ENCODE data around the gene SH2B3.
A peak's percentile ranks its signal among the peaks of the same experiment; 100 is the strongest.
"Not testable (repeated sequence)": the region's sequence is repeated elsewhere in the genome, so short reads cannot be mapped to it uniquely, and the experiment has no call there.

Gene SH2B3

DNA sequence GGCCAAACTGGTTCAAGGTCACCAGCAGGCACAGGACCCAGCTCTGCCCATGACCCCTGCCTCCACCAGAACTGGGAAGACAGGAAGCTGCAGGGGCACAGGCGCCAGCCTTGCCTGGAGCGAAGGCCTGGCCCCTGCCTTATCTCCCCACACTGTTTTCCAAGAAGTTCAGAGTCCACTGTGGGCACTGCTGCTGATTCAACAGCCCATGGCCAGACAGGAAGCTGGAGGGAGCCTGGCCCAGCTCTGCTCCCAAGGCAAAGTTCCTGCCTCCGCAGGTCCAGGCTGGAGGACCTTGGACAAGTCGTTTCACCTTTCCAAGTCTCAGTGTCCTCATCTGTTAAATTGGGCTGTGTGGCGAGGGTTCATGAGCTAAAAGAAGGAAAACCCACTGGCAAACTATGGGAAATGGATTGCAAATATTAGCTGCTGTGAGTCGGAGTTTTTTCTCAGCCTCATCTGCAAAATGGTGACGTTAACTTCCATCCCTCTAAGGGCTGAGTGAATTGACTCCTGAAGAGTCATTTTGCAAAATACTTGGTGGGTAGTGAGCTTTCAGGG lies 38.0 kb upstream of the SH2B3 start:
- ChIA-PET CTCF (interaction anchor here (1.2 to 1.3 kb wide), 2 partner anchors 37 to 84 kb away, joined by 3 read pairs; no protein-coding TSS in a partner anchor), POLR2A (interaction anchor here (2.0 kb wide), 1 partner anchor 8 kb away, joined by 5 read pairs; no protein-coding TSS in a partner anchor)
- DNase-seq (ENCODE audit: extremely low spot score) = no peak
- TF ChIP-seq FOXK2 (IDR thresholded peaks at IDR 0.05) (no peak), FOXM1 (IDR thresholded peaks at IDR 0.05; ENCODE audit: borderline replicate concordance) (no peak), SUZ12 (IDR thresholded peaks at IDR 0.05) (no peak), L3MBTL2 (conservative IDR thresholded peaks at IDR 0.05) (no peak), TARDBP (IDR thresholded peaks at IDR 0.05) (no peak), SP1 (IDR thresholded peaks at IDR 0.05) (no peak), ARNT (IDR thresholded peaks at IDR 0.05) (no peak), ZNF384 (IDR thresholded peaks at IDR 0.05) (no peak), BHLHE40 (IDR thresholded peaks at IDR 0.05; ENCODE audit: borderline replicate concordance) (no peak), CTBP1 (IDR thresholded peaks at IDR 0.05; ENCODE audit: borderline replicate concordance) (no peak), FOXA1 (IDR thresholded peaks at IDR 0.05) (no peak), LEF1 (IDR thresholded peaks at IDR 0.05; ENCODE audit: borderline replicate concordance) (no peak), ELF4 (IDR thresholded peaks at IDR 0.05) (no peak), HDGF (IDR thresholded peaks at IDR 0.05; ENCODE audit: borderline replicate concordance) (no peak)
- TF ChIP-seq, protein P1, sequence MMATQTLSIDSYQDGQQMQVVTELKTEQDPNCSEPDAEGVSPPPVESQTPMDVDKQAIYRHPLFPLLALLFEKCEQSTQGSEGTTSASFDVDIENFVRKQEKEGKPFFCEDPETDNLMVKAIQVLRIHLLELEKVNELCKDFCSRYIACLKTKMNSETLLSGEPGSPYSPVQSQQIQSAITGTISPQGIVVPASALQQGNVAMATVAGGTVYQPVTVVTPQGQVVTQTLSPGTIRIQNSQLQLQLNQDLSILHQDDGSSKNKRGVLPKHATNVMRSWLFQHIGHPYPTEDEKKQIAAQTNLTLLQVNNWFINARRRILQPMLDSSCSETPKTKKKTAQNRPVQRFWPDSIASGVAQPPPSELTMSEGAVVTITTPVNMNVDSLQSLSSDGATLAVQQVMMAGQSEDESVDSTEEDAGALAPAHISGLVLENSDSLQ (IDR thresholded peaks at IDR 0.05) = no peak

DNA sequence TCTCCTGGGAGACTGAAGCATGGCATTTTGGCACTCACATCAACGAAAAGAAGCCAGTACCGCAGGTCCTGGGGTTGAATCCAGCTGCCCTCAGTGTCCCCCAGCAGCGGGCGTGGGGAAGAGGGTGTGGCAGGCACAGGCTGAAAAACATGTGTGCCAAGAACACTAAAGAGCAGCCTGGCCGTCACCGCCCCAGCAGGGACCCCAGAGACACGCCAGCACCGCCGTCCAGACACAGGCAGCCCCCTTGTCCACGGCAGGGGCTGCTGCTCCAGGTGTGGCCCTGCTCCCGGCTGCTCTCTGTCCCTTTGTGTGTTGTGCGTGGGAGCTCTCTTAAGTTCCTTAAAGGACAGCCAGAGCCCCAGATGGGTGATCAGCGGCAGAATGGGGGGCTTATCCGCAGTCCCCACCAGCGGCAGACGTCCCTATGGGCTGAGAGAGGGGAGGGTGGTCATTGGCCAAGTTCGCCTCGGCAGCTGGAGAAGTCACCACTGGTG lies 37.4 kb upstream of the SH2B3 start:
- TF ChIP-seq SUZ12 (IDR thresholded peaks at IDR 0.05) (no peak), TARDBP (IDR thresholded peaks at IDR 0.05) (no peak)
- no peak for DNase-seq (ENCODE audit: extremely low spot score)
- ChIA-PET CTCF (interaction anchor here (1.2 kb wide), 1 partner anchor 84 kb away, joined by 3 read pairs; no protein-coding TSS in a partner anchor), POLR2A (interaction anchor here (1.2 to 2.0 kb wide), 2 partner anchors 9 to 398 kb away, joined by 3 to 5 read pairs; partner anchors contain the start of gene ALDH2)

DNA sequence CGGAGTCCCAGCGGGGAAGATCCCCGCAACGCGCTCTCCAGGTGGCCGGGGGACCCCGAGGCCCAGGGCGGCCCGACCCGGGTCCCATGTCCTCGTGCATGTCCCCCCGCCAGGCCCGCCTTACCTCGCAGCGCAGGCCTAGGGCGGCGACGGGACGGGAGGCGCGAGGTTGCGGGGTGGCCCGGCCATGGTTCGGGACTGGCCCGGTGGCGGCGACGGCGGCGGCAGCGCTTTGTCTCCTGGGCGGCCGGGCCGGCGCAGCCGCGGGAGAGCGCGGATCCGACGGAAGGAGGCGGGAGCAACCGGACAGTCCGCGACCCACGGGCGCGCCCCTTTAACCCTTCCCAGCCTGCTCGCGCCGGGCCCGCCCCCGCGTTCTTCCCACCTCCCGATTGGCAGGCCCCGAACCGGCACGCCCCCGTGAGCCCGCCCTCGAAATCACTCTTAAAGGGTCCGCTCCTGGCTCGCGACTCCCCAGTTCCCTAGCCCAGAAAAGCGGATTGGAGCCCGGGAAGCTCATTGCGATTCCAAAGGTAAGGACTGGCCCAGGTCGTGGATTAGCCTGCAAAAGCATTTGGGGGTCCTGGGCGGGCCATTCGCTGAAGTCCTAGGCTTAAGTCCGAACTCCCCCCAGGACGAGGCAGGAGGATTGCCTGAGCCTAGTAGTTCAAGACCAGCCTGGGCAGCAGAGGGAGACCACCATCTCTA lies 36.8 kb upstream of the SH2B3 start, which contains the start of gene PHETA1:
Gene PHETA1 (minus strand): TSS at position 308 of the 708 bp plus-strand sequence. CDS start 5,668 bp downstream, outside the sequence.
- POLR2A ChIA-PET = interaction anchor here (1.0 to 2.0 kb wide), 4 partner anchors 9 to 398 kb away, joined by 3 to 5 read pairs (median 3); partner anchors contain the start of gene ALDH2
- DNase-seq (ENCODE audit: extremely low spot score) = peak; percentile 92
- no peak for TF ChIP-seq SUZ12 (IDR thresholded peaks at IDR 0.05)
- peak; percentile 51; the same call in 1 of the 2 replicates for TF ChIP-seq SP1 (IDR thresholded peaks at IDR 0.05)
- peak; percentile 60 for TF ChIP-seq L3MBTL2 (conservative IDR thresholded peaks at IDR 0.05)
- TF ChIP-seq, protein P1 (IDR thresholded peaks at IDR 0.05) = peak; percentile 72
- no peak for TF ChIP-seq FOXA1 (IDR thresholded peaks at IDR 0.05)
- CTCF ChIA-PET = interaction anchor here (1.2 to 1.7 kb wide), 2 partner anchors 28 to 83 kb away, joined by 3 to 8 read pairs; no protein-coding TSS in a partner anchor

DNA sequence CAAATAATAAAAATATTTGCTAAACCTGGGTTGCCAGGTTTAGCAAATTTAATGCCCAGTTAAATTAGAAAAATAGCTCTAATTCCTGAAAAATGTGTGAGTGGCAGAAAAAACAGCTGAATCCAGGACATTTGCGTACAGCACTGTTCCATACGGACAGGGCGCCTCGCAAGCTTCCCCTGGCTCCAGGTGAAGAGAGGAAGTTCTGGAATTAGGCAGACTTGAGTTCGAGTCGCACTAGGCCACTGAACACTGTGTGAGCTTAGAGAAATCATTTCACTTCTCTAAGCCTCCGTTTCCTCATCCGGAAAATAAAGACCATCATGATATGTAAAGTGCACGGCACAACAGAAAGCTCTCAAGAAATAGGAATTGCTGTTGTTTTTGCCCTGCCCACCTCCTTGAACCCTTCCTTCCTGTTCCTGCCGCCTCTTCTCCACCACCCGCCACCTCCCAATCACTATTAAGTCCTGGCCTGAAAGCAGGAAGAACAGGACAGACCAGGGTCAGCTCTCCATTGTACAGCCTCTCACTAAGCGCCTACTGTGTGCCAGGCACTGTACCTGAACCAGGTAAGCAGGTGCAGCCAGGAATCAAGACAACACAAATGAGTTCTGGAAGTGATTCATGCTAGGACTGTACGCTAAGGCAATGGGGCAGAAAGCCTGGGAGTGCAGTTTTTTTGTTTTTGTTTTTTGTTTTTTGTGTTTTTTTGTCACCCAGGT lies 36.1 kb upstream of the SH2B3 start:
- CTCF ChIA-PET = interaction anchor here (1.7 kb wide), 1 partner anchor 27 kb away, joined by 8 read pairs; no protein-coding TSS in a partner anchor
- no peak for DNase-seq (ENCODE audit: extremely low spot score)
- TF ChIP-seq SP1 (IDR thresholded peaks at IDR 0.05) (no peak), FOXM1 (IDR thresholded peaks at IDR 0.05; ENCODE audit: borderline replicate concordance) (no peak), FOXA1 (IDR thresholded peaks at IDR 0.05) (no peak), ELF4 (IDR thresholded peaks at IDR 0.05) (no peak), SUZ12 (IDR thresholded peaks at IDR 0.05) (no peak), CTBP1 (IDR thresholded peaks at IDR 0.05; ENCODE audit: borderline replicate concordance) (no peak), HDGF (IDR thresholded peaks at IDR 0.05; ENCODE audit: borderline replicate concordance) (no peak), ARNT (IDR thresholded peaks at IDR 0.05) (no peak)
- TF ChIP-seq, protein P1 (IDR thresholded peaks at IDR 0.05) = no peak
- POLR2A ChIA-PET = interaction anchor here (1.0 to 2.0 kb wide), 4 partner anchors 10 to 397 kb away, joined by 3 to 5 read pairs (median 3); partner anchors contain the start of gene ALDH2

DNA sequence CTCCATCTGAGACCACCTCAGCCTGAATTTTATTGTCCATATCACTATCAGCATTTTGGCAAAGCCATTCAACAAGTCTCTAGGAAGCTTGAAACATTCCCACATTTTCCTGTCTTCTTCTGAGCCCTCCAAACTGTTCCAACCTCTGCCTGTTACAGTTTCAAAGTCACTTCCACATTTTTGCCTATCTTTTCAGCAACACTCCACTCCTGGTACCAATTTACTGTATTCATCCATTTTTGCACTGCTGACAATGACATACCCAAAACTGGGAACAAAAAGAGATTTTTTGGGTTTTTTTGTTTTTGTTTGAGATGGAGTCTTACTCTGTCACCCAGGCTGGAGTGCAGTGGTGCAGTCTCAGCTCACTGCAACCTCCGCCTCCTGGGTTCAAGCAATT lies 32.5 kb upstream of the SH2B3 start:
- DNase-seq (ENCODE audit: extremely low spot score); POLR2A ChIA-PET; CTCF ChIA-PET: not testable (repeated sequence)

DNA sequence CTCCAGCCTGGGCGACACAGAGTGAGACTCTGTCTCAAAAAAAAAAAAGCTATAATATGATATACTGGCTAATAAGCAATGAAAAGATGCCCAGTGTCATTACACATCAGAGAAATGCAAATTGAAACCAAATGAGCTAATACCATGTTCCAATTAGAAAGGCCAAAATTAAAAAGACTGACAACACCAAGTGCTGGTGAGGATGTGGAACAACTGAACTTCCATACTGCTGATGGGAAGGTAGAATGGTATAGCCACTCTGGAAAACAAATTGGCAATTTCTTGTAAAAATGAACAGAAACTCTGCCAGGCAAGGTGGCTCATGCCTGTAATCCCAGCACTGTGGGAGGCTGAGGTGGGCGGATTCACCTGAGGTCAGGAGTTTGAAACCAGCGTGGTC lies 28.3 kb upstream of the SH2B3 start:
- no peak for DNase-seq (ENCODE audit: extremely low spot score)
- POLR2A ChIA-PET = no interaction called here
- no peak for TF ChIP-seq ZNF384 (IDR thresholded peaks at IDR 0.05)
- no peak for TF ChIP-seq SUZ12 (IDR thresholded peaks at IDR 0.05)
- no peak for TF ChIP-seq HDGF (IDR thresholded peaks at IDR 0.05; ENCODE audit: borderline replicate concordance)
- no peak for TF ChIP-seq BHLHE40 (IDR thresholded peaks at IDR 0.05; ENCODE audit: borderline replicate concordance)
- no peak for TF ChIP-seq ELF4 (IDR thresholded peaks at IDR 0.05)
- TF ChIP-seq NFRKB (IDR thresholded peaks at IDR 0.05) = no peak
- CTCF ChIA-PET = no interaction called here

Measured in HEK293T (cell line).